ENCODE results near the gene MAP3K9.
"Not testable (repeated sequence)": the region's sequence is repeated elsewhere in the genome, so short reads cannot be mapped to it uniquely, and the experiment has no call there.

The MAP3K9 gene

DNA sequence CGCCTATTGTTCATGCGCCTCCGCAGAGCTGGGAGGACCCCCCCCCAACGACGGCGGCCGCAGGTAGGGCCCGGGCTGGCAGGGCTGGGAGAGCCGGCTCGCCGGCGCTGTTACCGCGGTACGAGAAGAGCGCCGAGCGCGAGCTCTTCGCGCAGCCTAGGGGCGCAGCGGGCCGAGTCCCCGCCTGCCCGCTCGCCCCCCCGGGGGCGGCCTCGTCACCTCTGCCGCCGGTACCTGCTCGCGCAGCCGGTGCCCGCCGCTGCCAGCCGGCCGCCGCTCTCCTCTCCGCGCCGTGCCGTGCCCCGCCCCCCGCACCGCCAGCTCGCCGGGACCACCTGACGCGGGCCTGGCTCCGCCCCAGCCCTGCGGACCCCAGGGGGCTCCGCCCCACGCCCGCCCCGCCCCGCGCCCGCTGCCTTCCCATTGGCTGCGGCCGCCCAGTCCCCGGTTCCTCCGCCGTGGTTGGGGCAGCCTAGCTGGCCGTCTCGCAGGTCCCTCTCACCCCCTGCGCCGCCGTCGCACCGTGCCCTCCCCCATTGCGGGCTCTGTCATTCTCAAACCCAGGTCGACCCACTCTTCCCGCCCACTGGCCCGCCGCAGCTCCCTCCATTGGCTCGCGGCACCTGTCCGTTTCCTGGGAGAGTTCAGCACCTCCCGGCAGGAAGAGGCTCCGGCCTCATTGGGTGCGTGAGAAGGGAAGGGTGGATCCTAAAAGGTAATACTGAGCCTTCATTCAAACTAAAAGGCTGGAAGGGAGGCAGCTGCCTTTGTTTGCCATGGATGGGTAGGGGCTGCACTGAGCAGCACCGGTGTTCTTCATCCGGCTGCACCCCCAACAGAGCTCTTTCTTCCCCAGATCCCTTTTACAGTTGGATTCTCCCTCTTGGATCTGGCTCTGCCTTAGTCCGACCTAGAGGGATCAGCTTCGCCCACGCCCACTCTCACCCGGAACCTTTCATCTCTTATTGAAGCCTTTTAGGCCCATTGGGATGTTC lies at the start of gene MAP3K9:
MAP3K9 (minus strand) TSS at position 289 of the 995 bp plus-strand sequence. CDS start 342 bp downstream, outside the sequence.
- DNase-seq = no peak

DNA sequence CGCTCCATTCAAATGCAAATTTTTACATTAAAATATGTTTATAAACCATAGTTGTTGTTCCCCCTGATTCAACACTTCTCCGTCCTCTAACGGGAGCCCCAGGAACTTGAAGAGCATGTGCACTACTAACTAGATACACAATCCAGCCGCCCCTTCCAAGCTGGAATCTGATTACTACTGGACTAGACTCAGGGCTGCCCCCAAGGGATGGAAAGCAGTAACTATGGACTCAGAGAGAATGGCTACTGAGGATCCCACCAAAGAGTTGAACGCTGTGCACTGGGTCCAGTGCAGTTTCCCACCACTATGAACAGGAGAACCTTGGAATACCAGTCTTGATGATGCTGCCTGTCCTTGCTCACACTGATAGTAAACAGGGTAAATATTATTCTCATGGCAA lies 49.3 kb upstream of the MAP3K9 start:
- DNase-seq = no peak

DNA sequence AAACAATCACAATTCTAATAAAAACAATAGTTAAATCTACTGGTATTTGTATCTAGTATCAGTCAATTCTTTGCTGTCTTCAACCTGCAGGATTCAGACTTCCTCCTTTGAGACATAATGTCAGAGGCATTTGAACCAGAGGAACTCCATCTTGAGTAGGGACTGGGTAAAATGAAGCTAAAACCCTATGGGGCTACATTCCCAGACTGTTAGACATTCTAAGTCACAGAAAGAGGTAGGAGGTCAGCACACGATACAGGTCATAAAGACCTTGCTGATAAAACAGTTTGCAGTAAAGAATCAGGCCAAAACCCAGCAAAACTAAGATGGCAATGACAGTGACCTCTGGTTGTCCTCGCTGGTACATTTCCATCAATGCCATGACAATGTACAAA lies 48.2 kb upstream of the MAP3K9 start:
- peak; percentile 25 for DNase-seq

DNA sequence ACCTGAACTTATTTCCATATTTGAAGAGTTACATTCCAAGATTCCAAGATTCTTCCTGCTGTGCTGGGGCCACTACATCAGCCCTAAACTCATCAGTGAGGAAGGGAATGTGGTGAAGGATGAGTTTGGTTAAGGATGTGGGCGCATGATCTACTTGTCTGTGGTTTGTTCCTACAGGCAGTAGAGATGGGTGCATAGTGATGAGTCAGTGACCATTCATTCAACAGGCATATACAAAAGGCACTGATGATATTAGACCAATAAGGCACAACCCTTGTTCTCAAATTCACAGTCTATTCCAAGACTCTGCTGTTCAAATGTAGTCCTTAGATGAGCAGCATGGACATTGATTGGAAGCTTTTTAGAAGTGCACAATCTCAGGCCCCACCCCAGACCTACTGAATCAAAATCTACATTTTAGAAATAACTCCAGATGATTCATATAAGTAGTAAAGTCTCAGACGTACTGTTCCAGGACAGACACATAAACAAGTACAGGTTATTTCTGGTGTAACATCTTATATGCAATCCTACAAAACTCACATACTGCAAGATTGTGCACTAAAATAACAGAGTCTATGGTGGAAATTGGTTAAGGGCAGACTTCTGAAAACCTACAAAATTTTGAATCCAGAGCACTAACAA lies 47.7 kb upstream of the MAP3K9 start:
- DNase-seq = peak; percentile 97

DNA sequence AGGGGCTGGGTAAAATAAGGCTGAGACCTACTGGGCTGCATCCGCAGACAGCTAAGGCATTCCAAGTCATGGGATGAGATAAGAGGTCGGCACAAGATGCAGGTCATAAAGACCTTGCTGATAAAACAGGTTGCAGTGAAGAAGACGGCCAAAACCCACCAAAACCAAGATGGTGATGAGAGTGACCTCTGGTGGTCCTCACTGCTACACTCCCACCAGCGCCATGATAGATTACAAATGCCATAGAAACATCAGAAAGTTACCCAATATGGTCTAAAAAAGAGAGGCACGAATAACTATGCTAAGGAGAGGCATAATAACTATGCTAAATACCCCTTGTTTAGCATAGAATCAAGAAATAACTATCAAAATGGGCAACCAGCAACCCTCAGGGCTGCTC lies 46.2 kb upstream of the MAP3K9 start:
- no peak for DNase-seq

DNA sequence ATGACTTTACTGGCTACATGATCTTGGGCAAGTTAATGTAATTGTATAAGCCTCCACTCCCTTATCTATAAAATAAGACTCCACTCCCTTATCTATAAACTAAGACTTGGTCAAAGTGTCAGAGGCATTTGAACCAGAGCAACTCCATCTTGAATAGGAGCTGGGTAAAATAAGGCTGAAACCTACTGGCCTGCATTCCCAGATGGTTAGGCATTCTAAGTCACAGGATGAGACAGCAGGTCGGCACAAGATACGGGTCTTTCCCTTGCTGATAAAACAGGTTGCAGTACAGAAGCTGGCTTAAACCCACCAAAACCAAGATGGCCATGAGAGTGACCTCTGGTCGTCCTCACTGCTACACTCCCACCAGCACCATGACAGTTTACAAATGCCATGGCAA lies 44.3 kb upstream of the MAP3K9 start:
- DNase-seq = not testable (repeated sequence)

DNA sequence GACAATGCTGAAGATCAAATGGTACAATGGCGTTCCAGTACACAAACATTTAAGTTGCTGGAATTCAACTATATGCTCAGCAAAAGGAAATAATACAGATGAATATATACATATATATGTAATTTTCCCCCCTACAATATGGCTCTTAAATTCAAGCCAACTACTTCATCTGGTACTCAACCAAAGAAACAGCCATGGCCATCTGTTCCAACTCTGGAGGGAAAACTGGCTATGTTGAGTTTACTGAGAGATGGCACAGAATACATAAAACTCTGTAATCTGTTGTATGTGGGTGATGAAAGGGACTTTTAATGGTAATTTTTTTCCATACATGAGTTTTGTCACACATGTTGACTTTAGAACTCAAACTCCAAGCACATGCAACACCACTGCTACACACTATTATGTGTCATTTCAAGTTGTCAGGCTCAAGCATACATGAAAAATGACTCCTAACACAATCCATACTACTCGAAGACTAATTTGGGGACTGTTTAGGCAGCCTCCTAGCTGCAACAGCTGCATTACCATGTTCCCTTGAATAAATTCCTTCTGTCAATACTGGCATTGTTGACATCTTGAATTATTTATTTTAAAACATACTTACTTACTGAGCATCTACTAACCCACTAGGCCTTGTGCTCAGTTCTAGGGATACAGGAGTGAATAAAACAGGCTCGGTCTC lies 38.2 kb upstream of the MAP3K9 start:
- no peak for DNase-seq

DNA sequence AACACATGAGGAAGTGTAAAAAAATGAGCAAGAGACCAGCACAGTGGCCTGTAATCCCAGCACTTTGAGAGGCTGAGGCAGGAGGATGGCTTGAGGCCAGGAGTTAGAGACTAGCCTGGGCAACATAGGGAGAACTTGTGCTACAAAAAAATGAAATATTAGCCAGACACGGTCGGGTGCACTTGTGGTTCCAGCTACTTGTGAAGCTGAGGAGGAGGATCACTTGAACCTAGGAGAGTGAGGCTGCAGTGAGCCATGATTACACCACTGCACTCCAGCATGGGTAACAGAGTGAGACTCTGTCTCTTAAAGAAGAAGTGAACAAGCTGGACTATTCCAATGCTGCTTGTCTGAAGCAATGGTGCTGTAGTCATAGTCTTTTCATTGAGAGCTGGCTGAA lies 36.3 kb upstream of the MAP3K9 start:
- no peak for DNase-seq

DNA sequence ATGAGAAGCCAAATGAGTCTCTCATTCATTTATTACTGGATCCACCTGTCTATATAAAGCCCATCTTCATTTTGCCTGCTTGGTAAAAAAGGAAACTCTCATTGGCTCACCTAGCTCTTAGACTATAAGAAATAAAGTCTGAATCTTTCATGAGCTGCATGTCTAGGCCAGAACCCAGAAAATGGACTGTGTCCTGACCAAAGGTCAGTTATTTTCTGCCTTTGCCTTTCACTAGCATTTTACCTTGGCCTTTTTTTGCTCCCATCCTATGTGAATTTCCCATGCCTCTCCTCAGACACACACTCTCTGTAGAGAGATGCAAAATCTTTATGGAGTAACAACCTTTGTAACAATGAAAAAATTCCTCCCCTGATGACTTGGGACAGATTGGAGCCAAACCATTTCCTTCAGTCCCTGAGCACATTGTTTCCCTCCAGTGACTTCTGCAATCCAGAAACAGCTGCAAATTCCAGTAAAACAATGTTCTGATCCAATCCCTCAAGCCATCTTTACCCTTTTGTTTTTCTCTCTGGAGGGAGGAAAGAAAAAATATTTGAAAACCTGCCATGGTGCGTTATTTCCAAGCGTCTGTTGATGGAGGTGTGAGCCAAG lies 33.6 kb upstream of the MAP3K9 start:
- no peak for DNase-seq

DNA sequence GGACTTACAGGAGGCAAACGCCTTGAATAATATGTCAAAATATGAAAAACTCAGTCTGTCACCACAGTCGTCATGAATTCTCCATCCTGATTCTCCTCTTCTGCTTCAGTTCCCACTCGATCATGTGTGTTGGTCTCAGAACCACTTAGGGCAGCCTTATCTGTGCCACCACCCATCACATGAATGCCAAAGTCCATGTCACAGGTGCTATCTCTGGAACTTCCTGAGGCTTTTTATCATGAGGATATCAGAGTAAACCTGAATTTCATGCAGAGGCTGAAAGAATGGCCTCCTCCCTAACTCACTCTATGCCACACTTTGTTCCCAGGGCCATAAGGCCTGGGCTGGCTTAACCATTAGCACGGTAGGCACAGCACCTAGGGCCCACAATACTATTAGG lies 28.8 kb upstream of the MAP3K9 start:
- DNase-seq = no peak

DNA sequence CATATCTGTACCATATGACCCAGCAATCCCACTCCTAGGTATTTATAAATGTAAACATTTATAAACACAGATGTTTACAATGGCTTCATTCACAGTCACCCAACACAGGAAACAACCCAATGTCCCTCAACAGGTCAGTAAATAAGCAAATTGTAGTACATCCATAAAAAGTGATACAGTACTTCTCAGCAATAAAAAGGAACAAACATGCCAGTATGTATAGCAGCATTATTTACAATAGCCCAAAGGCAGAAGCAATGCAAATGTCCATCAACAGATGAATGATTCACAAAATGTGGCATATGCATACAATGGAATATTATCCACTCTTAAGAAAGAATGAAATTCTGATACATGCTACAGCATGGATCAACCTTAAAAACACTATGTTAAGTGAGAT lies 27.6 kb upstream of the MAP3K9 start:
- no peak for DNase-seq

DNA sequence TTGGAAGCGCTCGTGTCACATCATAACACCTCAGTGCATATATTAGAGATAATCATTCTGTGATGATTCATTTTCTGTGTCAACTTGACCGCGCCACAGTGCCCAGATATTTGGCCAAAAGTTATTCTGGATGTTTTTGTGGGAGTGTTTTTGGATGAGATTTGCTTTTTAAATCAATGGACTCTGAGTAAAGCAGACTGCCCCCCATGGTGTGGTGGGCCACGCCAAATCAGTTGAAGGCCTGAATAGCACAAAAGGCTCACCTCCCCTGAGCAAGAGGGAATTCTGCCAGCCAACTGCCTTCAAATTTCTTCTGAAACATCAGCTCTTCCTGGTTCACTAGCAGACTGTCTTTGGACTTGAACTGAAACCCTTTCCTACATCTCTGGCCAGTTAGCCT lies 24.6 kb upstream of the MAP3K9 start:
- DNase-seq = no peak

DNA sequence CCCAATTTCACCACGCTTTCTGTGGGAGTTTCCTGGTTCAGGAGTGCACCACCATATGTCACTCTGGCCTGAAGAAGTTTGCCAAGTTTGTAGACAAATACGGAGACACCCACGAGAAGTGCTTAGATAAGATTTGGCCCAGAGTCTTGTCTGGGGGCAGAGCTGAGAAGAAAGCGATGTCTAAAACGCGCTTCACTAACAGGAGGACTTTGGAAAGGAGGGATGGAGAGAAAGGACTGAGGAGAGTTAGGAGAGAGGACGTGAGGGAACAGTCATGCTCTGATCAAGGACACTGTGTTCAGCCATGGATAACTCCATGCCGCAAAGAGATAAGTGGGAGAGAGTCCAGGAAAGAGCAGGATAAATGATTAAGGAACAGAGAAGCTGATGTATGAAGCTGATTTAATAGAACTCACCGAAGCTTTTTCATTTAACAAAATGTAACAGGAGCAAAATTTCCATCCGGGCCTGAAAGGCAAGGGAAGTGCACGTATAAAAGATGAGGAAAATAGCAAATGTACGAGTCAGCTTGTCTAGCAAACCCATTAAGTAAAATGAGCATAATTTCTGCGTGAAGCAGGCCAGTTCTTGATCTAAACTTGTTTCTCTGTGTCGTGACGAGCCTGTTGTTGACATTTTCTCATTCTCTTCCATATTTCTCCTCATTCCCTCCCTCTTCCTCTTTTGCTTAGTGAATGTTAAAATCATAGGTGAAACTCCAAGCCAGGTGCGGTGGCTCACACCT lies 23.4 kb upstream of the MAP3K9 start:
- no peak for DNase-seq

DNA sequence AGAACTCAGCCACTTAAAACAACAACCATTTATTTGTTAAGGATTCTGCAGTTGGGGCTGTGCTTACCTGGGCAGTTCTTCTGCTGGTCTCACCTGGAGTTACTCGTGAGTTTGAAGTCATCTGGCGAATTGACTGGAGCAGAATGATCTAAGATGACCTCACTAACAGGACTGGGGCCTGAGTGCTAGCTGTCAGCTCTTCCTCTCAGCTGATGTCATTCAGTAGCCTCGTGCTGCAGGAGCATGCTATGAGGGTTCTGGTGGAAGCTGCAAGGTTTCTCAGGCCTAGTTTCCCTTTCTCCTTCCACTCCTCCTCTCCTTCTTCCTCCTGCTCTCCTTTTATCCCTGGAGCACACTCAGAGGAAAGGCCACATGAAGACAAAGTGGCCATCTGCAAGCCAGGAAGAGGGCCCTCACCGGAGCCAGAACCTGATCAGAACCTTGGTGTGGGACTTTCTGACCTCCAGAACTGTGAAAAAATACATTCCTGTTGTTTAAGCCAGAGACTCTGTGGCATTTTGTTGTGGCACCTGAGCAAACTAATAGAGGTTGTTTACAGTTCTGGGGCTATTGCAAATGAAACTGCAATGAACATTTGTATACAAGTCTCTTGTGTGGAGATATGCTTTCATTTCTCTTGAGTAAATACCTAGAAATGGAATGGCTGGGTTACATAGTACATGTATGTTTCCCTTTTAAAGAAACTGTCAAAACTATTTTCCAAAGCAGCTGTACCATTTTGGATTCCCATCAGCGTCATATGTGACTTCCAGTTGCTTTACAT lies 21.9 kb upstream of the MAP3K9 start:
- DNase-seq = no peak

DNA sequence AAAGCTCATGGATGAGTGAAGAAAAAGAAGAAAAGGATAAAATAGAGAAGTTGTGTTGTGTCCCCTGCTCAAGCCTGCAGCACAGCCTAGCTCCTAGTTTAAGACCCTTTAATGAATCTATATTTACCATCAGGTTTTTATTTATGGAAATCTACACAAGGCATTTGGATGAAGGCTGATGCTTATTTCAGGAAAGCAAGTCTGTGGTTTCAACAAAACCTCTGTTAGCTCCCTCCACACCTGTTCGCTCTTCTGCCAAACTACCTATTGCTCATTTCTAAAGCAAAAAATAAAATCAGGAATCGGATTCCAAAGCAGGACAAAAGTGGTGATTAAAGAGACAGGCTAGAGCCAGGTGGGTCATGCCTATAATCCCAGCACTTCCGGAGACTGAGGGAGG lies 18.9 kb upstream of the MAP3K9 start:
- DNase-seq = no peak

DNA sequence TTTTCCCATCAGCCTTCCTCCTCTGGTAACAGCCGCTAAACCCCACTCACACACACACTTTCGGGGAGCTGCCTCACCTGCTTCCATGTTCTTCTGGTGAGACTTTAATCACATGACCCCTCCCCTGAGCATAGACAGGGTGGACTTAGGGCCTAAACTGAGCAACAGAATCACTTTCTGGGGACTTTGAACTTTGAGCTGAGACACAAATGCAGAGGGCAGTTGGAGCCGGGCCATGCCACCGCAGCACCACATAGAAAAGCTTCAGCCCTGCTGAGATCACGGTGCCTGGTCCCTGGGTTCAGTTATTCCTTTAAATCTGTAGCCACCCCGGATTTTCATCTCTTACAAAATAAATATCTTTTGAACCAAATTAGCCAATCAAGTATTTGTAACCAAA lies 18.4 kb upstream of the MAP3K9 start:
- no peak for DNase-seq

DNA sequence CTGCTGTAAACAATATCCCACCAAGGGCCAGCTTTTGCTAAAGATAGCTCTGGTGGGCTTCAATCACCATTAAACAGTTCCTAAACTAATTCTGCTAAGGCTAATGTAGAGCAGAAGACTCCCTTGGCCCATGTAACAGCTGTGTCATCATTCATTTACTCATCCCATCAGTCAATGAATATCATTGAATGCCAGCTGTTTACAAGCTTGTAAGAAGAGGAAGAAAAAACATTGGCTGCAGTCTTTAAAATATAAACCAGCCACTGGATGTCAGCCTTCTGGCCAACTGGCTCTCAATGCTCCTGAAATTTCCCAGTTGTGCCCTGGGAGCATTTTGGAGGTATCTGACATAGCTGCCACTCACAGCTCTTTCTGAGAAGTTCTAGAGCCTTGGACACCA lies 18.0 kb upstream of the MAP3K9 start:
- DNase-seq = peak; percentile 43

DNA sequence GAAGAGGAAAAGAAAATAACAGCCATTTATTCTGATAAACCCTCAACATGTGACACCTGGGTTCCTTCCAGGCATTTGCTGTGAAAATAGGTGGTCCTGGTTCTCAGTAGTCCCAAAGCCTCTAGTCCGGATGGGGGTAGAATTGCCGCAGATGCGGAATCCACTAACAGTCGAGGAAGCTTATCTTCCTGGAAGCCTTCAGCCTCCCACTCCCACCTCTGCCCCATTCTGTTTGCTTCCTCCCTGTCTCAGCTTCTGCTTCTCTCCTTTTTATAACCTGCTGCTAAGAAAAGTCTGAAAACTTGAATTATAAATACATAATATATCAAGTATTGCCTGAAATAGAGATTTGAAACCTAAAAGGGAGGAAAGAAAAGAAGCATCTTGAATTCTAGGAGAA lies 14.0 kb upstream of the MAP3K9 start:
- DNase-seq = no peak

DNA sequence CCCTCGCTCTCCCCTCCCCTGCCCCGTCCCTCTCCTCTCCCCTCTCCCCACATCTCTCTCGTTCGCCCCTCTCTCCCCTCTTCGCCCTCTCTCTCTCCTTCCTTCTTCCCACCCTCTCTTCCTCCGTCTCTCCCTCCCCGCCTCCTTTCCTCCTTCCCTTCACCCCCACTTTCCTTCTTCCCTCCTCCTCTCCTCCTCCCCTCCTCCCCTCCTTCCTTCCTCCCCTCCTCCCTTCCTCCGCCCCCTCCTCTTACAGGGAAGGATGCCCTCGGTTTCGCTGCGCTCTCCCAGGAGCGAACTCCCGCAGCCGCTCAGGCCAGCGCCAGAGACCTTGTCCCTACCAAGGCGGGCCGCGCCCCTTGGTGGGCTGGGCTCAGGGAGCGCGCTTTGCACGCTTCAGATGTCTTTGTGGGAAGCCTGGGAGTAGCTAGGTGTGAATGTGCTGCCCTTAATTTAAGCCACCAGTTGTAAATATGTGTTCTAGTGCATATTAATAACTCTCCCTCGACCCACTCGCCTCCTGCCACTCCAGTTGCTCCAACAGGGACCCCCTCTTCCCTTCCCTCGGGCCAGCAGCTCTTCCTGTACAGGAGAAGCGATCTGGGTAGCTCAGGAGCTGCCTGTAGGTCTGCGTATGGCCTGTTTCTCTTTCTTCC lies 13.3 kb upstream of the MAP3K9 start:
- DNase-seq = peak; percentile 13

DNA sequence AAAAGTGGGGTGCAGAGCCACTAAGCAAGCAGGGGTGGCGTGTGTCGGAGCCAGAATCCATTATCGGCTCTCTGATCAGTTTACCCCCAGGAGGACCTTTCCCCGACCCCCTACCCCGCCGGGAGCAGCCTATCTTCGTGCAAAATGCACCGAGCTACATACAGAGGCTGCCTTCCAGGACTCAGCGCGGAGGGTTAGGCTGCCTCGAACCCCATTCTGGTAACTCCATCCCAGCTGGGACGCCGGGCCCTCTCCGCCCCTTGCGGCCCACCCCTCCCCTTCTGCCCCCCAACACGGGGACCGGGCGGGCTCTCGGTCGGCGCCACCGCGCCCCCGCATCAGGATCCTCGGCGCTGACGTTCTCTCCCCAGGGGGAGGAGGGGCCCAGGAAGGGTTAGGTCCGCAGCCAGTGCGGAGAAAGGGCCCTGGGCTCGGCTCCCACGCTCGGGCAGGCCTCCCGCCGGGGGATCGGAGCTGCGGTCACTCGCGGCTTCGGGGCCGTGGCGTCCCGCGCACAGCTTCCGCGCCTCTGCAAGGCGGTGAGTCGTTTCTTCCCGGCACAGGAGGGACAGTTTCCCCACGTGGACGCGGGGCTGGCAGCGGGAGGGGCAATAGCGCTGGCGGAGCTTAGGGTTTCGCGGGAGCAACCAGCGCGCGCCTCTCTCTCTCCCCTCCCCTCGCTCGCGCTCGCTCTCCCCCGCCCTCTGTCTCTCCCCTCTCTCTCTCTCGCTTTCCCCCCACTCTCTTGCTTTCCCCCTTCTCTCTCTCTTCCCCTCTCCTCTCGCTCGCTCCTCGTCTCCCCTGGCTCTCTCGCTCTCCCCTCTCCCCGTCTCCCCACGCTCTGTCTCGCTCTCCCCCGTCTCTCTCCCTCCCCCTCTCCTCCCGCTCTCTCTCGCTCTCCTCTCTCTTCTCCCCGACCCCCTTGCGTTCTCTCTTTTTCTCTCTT lies 12.5 kb upstream of the MAP3K9 start:
- DNase-seq = peak; percentile 41

Data from HCEC 1CT (cell line).